Endothelial cell of umbilical vein (primary cell): ENCODE results near the gene ACAD10. TPM values are rescaled to one million over a fixed set of nuclear protein-coding genes. Genes with fewer than 3 reads are reported as not detected.

ENCODE experiments used
- BruUV-seq: library from RNA; stranded (reverse); fragments of 400-500 nt; replicated peaks from 2 replicates; lab custom pipeline; 2021; lab: Mats Ljungman, UMichigan
- CTCF ChIA-PET: fragments of 300-600, 350-600 bp; sonication (Branson Sonifier 250); formaldehyde crosslinking; loops from one replicate; lab custom pipeline; 2021; ENCODE audit warnings: antibody characterized with exemption, inconsistent platforms; lab: Charles Lee
- POLR2A ChIA-PET: fragments of 300-600, 350-600 bp; sonication (Branson Sonifier 250); formaldehyde crosslinking; loops from one replicate; lab custom pipeline; 2021; ENCODE audit warnings: antibody characterized with exemption, inconsistent platforms; lab: Charles Lee
- DNase-seq: peaks from one replicate; pipeline ENCODE4 v3.0.0-alpha.2; 2011; ENCODE audit warnings: low read depth, low spot score
- FAIRE-seq: peaks from 2 replicates; lab custom pipeline; 2011; peaks lifted over from hg19 to GRCh38; lab: Jason Lieb, UNC
- H2AFZ ChIP-seq: 2 replicates; pipeline ENCODE4 v1.6.0; 2012; ENCODE audit warnings: low read depth, low read length, control low read depth, inconsistent platforms
- H3K27ac ChIP-seq: 2 replicates; pipeline ENCODE4 v1.5.1; 2011; ENCODE audit warnings: low read depth, mild to moderate bottlenecking, control low read depth, low read length, moderate library complexity; ENCODE audit not compliant: insufficient read depth
- H3K27me3 ChIP-seq, 2 experiments: 2 replicates each; pipeline versions ENCODE4 v1.6.0 to v1.6.1; 2011; ENCODE audit warnings: low read length in 2 of 2, mixed read lengths in 1 of 2; ENCODE audit not compliant: control insufficient read depth in 2 of 2, insufficient read depth in 2 of 2
- H3K36me3 ChIP-seq, 2 experiments: 2 replicates in 1 of 2; 3 replicates in 1 of 2; pipeline ENCODE4 v1.5.1; 2011; ENCODE audit warnings: low read length in 2 of 2, mild to moderate bottlenecking in 1 of 2, moderate library complexity in 1 of 2; ENCODE audit not compliant: control insufficient read depth in 2 of 2, insufficient read depth in 2 of 2; ENCODE audit errors: extremely low read depth in 1 of 2
- H3K4me1 ChIP-seq: 3 replicates; pipeline ENCODE4 v1.5.1; 2011; ENCODE audit warnings: mild to moderate bottlenecking, low read length; ENCODE audit not compliant: control insufficient read depth, insufficient read depth; ENCODE audit errors: extremely low read depth
- H3K4me2 ChIP-seq: 2 replicates; pipeline ENCODE4 v1.6.1; 2011; ENCODE audit warnings: low read length, control low read depth, mixed read lengths; ENCODE audit not compliant: insufficient read depth
- H3K4me3 ChIP-seq, 3 experiments: fragments of 200-600 bp in 1 of 3; sonication (generic), shearing (Covaris generic) in 1 of 3; replicated peaks in 1 of 3; 2 replicates each; pipeline ENCODE4 v1.5.1; 2011 to 2016; ENCODE audit warnings: control low read depth in 3 of 3, low read length in 3 of 3, mild to moderate bottlenecking in 2 of 3, inconsistent platforms in 1 of 3, low read depth in 1 of 3, moderate library complexity in 1 of 3; ENCODE audit not compliant: insufficient read depth in 1 of 3
- H3K79me2 ChIP-seq: 2 replicates; pipeline ENCODE4 v1.6.0; 2012; ENCODE audit warnings: low read length, inconsistent platforms; ENCODE audit not compliant: control insufficient read depth, insufficient read depth
- H3K9ac ChIP-seq: replicated peaks from 2 replicates; pipeline ENCODE3; 2011; ENCODE audit warnings: low read length, control low read depth; ENCODE audit not compliant: insufficient read depth; ENCODE audit errors: extremely low read depth
- H3K9me1 ChIP-seq: replicated peaks from 3 replicates; pipeline ENCODE4 v1.6.0; 2011; ENCODE audit warnings: mild to moderate bottlenecking, low read length; ENCODE audit not compliant: control insufficient read depth, insufficient read depth; ENCODE audit errors: extremely low read depth
- H3K9me3 ChIP-seq: replicated peaks from 2 replicates; pipeline ENCODE4 v1.5.1; 2012; ENCODE audit warnings: low read length, inconsistent platforms; ENCODE audit not compliant: control insufficient read depth, insufficient read depth
- H4K20me1 ChIP-seq: replicated peaks from 2 replicates; pipeline ENCODE3; 2011; ENCODE audit warnings: mild to moderate bottlenecking, low read length; ENCODE audit not compliant: control insufficient read depth, insufficient read depth; ENCODE audit errors: extremely low read depth
- CTCF ChIP-seq, 2 donors: IDR thresholded peaks; 1 replicate in 1 of 2; 2 replicates in 1 of 2; pipeline ENCODE4 v1.5.1; 2011; ENCODE audit warnings: low read length in 2 of 2, mild to moderate bottlenecking in 2 of 2, moderate library complexity in 2 of 2, control low read depth in 1 of 2, inconsistent platforms in 1 of 2, low read depth in 1 of 2; ENCODE audit not compliant: insufficient read depth in 1 of 2; ENCODE audit errors: extremely low read depth in 1 of 2
- EZH2 ChIP-seq: IDR thresholded peaks from 2 replicates; pipeline ENCODE4 v1.6.1; 2012; ENCODE audit warnings: borderline replicate concordance, low read depth, mild to moderate bottlenecking, moderate library complexity, low read length, inconsistent platforms; ENCODE audit not compliant: severe bottlenecking
- FOS ChIP-seq: IDR thresholded peaks from 2 replicates; pipeline ENCODE4 v1.6.1; 2011; ENCODE audit warnings: mild to moderate bottlenecking, low read length, moderate library complexity, borderline replicate concordance; ENCODE audit not compliant: insufficient read depth
- GATA2 ChIP-seq: IDR thresholded peaks from 2 replicates; pipeline ENCODE4 v1.7.0; 2011; ENCODE audit warnings: low read depth, mild to moderate bottlenecking, moderate library complexity, mixed read lengths, low read length; ENCODE audit not compliant: insufficient read length, insufficient read depth
- JUN ChIP-seq: IDR thresholded peaks from 2 replicates; pipeline ENCODE4 v1.6.1; 2011; ENCODE audit warnings: borderline replicate concordance, low read depth; ENCODE audit not compliant: insufficient read length, insufficient read depth
- MAX ChIP-seq: IDR thresholded peaks from 2 replicates; pipeline ENCODE4 v1.6.1; 2011; ENCODE audit not compliant: insufficient read depth, insufficient read length
- MYC ChIP-seq: IDR thresholded peaks from one replicate; pipeline ENCODE4 v1.6.1; 2011; ENCODE audit warnings: mild to moderate bottlenecking, low read depth, low read length
- POLR2A ChIP-seq: IDR thresholded peaks from 2 replicates; pipeline ENCODE4 v1.6.1; 2012; ENCODE audit warnings: low read depth, mild to moderate bottlenecking, control low read depth, low read length
- POLR2AphosphoS5 ChIP-seq: IDR thresholded peaks from 2 replicates; pipeline ENCODE4 v1.6.1; 2012; ENCODE audit warnings: low read depth, mild to moderate bottlenecking, control low read depth, low read length, moderate library complexity; ENCODE audit not compliant: insufficient read depth
- dilution Hi-C: fragments of 300-500 bp; cut with MboI; formaldehyde crosslinking; loops from one replicate; pipeline ENCODE4 v1.15.0; 2019; ENCODE audit warnings: low sequenced_read_pairs; ENCODE audit not compliant: extremely low pct_ligation_motif_present
- intact Hi-C: fragments of 100-400 bp; cut with micrococcal nuclease; formaldehyde crosslinking; loops from one replicate; pipeline ENCODE4 v1.10.0; 2022
- polyA plus RNA-seq, 4 experiments: library from polyadenylated mRNA; depleted of rRNA in 3 of 4; stranded (reverse) in 3 of 4; unstranded in 1 of 4; fragments of >200 nt; gene quantifications; 2 replicates each; pipeline versions ENCODE4 v1.2.1 to v1.2.3, GENCODE V29; 2011 to 2012; ENCODE audit warnings: missing spikeins in 1 of 4
- total RNA-seq: library from RNA; stranded (reverse); gene quantifications from 2 replicates; pipeline ENCODE4 v1.2.3, GENCODE V29; 2021

ACAD10 gene
- total and polyA plus RNA-seq, 2 donors (not counting 3 experiments of a cell fraction or from before 2014, with no cell fraction given) = 15.2 to 16.3 TPM

DNA sequence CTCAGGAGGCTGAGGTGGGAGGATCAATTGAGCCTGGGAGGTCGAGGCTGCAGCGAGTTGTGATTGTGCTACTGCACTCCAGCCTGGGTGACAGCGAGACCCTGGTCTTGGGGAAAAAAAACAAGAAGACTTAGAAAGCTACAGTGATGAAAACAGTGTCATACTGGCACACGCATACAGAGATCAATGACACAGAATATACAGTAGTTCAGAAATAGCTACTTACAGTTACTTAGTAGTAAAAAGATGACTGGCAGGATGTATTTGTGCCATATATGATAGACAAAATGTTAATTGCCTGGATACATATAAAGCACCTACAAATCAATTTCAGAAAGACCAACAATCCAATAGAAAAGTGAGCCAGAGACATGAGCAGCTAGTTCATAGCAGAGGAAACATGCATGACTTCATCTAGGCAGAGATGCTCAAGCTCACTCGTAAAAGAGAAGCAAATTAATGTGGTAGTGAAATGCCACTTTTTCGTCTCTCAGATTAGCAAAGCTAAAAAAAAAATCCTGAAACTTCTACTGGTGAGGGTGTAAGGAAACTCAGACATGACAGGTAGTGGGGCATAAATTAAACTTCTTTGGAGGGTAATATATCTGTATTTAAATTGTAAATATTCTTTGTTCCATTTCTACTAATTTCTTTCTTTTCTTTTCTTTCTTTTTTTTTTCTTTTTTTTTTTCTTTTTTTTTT is 78.4 kb downstream of the ACAD10 start:
- H4K20me1 ChIP-seq = no peaks in the 10 kb centered on the region
- H3K27me3 ChIP-seq = peaks cover 0 to 3% of the 10 kb centered on the region in 2 experiments
- no peaks in the 10 kb centered on the region for H3K36me3 ChIP-seq
- H3K27ac ChIP-seq = no peak overlapping the region
- POLR2A ChIA-PET = no interaction called here
- dilution Hi-C loops = no loop called here
- H3K4me2 ChIP-seq = no peak overlapping the region
- no TSS peak for BruUV-seq
- CTCF ChIA-PET = interaction anchor here (1.0 to 2.3 kb wide), 4 partner anchors 11 to 48 kb away, joined by 3 to 12 read pairs (median 10); no protein-coding TSS in a partner anchor
- FAIRE-seq = no peak
- intact Hi-C loops = no loop called here
- TF ChIP-seq GATA2 (no peak), MYC (no peak), JUN (no peak), FOS (no peak), POLR2AphosphoS5 (no peak), MAX (no peak), CTCF (IDR thresholded peaks at IDR 0.05; ENCODE audit: extremely low read depth in 1 of 2, insufficient read depth in 1 of 2, low read depth in 1 of 2, low read length in 2 of 2) (no peak), POLR2A (no peak), EZH2 (no peak)
- H3K9ac ChIP-seq = no peak overlapping the region
- no peaks in the 10 kb centered on the region for H3K9me1 ChIP-seq
- peaks cover 9% of the 10 kb centered on the region for H3K79me2 ChIP-seq
- peaks cover 18% of the 10 kb centered on the region for H3K4me1 ChIP-seq
- H2AFZ ChIP-seq = no peak overlapping the region
- no peaks in the 10 kb centered on the region for H3K9me3 ChIP-seq
- no peak overlapping the region for H3K4me3 ChIP-seq
- DNase-seq = no peak
